GM18861 (cell line): ENCODE results near the gene EXOC7.
"Not testable (repeated sequence)": the region's sequence is repeated elsewhere in the genome, so short reads cannot be mapped to it uniquely, and the experiment has no call there.

Source experiments
- ATAC-seq: cut with Tn5 transposase; IDR thresholded peaks from one replicate; pipeline ENCODE4 v1.9.1; 2021; ENCODE audit not compliant: unreplicated experiment

The EXOC7 gene

DNA sequence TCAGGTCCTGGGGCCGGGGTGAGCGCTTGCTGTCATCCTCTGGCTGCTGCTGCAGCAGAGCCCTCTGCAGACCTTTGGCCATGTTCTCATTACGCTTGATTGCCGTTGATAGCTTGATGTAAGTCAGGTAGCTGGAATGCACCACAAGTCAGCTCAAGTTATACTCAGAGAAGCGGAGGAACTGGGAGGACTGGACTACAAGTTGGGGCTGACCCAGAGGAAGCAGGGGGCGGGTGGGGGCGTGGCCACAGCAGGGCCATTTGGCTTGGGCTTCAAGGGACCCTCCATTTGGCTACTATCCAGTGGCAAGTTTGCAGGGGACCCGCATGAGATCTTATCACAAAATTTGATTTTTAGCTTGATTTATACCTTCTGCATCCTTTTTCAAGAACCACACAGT, 57.5 kb downstream of the EXOC7 start:
- no peak for ATAC-seq

DNA sequence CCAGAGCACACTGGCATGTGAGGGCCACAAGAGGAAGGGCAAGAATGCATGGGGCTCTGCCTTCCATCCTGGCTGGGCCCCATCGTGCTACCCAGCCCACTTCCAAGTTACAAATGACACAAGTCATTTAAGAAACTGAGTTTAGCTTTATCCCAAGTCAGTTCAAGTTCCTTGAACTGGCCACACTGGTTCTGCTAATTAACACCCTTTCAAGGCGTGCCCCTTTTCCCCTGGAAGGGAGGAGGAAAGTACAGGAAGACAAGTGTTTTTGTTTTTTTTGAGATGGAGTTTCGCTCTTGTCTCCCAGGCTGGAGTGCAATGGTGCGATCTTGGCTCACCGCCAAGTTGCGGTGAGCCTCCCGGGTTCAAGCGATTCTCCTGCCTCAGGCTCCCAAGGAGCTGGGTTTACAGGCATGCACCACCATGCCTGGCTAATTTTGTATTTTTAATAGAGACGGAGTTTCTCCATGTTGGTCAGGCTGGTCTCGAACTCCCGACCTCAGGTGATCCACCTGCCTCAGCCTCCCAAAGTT, 59.0 kb downstream of the EXOC7 start:
- ATAC-seq: not testable (repeated sequence)

DNA sequence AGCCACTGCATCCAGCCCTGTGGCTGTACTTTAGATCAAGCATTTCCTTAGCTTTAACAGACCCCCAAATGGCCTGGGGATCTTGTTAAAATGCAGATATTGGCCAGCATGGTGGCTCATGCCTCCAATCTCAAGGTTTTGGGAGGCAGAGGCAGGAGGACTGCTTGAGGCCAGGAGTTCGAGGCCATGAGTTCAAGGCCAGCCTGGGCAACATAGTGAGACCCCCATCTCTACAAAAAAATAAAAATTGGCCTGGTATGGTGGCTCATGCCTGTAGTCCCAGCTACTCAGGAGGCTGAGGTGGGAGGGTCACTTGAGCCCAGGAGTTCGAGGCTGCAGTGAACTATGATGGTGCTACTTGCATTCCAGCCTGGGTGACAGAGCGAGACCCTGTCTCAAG, 60.7 kb downstream of the EXOC7 start:
- ATAC-seq: not testable (repeated sequence)

DNA sequence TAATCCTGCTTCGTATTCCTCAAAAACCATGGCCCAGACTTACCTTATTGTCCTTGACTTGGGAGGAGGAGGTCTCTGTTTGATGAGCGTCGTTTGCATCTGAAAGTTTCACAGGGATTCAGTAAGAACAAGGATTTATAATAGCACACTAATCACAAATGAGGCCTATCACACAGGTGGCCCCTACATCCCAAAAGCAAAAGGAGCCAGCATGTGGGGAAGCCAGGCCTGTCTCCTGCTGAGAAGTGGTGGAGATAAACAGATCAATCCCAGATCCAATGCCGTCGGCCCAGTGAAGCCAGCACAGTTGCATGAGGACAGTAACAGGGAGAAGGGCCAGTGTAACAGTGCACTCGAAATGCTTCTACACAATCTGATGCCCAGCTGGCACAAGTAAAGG, 63.2 kb downstream of the EXOC7 start:
- ATAC-seq: no peak

DNA sequence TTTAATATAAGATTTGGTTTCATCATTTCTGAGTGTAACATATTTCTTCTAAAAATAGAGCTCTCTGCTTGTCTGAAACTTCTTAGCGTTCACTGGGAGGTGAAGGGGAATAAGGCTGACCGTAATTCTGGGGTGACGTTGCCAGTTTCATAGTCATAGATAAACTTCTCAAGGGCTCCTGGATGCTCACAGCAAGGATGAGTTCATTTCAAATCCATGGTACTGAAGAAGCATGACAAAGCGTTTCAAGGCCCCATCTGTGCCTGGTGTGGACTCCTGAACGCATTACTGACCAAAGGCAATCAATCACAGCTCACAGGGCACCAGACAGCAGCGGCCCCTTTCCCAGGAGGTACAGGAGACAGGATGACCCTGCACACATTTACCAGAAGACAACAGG, 64.5 kb downstream of the EXOC7 start:
- no peak for ATAC-seq

DNA sequence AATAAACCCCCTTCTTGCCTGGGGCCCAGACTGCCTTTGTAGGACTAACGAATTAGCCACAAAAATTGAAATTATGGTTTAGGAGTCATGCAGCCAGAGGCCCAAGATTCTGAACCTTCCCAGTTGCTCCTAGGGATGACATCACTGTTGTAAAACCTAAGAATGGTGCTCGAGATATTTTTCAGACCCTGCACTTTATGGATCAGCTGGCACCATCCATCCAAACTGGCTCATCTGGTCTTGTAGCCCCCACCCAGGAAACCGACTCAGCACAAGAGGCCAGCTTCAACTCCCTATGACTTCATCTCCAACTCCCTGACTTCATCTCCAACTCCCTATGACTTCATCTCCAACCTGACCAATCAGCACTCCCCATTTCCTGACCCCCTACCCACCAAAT, 65.5 kb downstream of the EXOC7 start:
- ATAC-seq: no peak

DNA sequence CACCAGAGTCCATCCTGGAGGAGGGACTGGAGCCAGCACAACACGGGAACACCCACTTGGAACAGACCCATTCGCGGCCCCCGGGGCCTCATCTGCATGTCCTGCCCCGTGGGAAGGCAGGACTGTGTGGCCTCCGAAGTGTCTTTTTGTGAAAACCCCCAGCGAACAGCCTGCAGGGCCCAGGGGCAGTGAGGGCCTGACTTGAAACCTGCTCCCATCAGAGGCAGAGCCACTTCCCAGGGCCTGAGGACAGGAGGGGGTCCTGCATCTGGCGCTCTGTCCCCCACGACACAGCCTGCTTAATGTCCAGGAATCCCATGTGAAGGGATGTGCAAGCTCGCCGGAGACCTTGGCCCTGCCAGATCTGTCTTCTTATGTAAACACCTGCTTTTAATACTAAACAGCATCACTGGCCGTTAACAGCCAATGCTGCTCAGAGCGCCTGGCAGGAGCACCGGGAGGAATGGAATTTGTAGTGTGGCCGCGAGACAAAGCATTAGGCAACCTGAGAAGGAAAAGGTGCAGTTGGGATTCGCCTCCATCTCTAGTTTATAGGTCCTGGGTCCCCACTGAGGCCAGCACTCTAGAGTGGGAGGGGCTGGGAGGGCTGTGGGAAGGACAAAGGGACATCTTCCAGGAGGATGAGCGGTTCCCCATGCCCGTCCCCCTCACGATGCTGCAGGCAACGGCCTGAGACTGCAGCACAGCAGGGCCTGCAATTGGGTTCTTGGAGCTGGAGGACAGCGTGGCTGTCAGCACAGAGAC, 66.9 kb downstream of the EXOC7 start:
- no peak for ATAC-seq

DNA sequence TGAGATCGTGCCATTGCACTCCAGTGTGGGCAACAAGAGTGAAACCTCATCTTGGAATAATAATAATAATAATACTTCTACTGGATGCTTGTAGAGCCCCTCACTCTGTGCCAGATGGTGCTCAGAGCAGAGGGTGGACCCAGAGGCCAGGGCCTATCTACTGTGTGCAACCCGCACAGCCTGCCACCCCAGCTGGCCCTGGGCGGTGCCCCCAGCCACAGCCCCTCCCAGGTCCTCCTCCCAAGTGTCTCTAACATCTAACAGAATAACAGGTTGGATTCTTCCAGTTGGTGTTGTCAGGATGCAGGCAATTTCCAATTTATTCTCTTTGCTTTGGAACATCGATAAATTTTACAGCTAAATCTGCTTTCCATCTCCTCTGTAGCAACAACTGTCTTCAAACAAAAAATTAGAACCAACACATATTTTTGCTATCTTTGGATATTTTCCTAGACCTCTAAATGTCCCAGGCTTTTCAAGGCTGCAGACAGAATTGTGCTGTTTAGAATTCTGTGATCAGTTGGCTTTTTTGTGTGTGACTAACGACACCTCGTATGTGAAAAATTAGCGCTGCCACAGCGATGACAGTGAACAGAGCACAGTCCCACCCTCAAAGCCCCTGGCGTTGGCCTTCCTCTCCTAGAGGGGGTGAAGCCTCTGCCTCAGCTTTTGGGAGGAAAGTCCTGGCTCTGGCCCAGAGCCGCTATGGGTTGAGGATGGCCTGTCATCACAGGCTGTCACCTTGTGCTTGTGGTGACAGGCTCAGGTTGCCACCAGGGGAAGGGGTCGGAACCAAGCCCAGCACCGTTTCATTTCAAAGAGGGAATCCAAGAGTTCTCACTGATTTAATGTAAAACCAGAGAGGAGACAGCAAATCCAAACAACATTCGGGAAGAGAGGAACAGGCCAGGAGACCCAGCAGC, 68.9 kb downstream of the EXOC7 start:
- ATAC-seq: no peak

DNA sequence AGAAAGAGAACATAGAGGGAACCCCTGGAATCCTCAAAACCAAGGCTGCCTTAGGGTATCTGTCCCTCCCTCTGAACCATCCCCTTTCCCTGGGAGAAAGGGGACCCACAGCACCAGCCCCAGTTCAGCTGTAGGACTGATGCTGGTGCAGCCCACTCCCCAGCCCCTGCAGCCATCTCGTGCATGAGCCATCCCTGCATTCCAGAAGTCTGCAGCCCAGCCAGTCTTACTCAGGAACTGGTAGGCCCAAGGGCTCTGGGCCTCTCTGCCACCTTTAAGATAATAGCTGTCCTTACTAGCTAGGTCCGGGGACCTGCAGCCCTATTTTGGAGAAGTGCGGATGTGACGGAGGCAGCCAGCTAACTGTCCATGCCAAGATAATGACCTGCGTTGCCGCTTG, 70.4 kb downstream of the EXOC7 start:
- ATAC-seq: no peak

DNA sequence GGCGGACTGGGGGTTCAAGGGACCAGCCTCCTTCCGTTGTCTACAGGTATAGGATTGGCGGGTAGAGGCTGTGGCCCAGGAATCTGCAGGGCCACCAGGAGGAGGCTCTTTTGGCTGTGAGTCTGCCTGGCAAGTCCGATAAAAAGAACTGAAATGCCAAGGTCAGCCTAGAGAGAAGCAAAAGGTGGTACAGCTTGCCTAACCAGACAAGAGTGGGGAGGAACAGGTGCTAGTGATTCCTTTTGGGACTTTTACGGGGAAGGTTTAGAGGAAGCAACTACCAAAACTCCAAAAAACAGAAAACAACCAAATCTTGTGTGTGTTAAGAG, 70.8 kb downstream of the EXOC7 start:
- ATAC-seq: no peak

DNA sequence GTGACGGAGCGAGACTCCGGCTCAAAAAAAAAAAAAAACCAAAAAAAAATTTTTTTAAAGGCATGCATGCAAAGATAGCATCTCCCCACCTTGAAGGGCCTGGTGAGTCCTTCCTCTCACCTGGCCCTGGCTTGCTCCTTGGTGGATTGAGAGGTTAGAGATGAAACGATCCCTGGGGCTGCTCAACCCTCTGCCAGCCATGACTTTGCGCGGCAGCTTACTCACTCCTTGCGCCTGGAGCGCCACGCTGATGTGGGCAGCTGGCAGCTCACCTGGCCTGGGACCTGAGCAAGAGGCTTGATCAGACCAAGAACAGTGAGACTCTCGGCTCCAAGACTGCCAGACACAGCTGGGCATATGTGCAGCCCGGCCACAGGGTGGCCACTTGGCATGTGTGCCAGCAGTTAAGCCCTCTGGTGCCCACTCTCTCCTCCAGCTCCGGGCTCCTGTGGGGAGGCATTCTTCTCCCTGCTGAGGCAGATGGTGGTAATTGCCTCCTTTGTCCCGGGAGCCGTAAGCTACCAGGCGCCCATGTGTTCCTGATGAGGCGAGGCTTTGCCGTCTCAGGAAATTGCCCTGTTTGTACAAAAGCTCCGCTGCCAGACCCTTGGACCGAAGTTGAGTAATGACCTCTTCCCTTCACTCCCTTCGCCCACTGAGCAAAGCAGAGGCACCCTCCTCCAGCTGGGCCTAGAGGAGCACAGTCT, 71.4 kb downstream of the EXOC7 start:
- ATAC-seq: no peak
